CD14-positive monocyte (primary cell): ENCODE data around the gene CRHR2. TPM values are rescaled to one million over a fixed set of nuclear protein-coding genes. Genes with fewer than 3 reads are reported as not detected.

Source experiments
- DNase-seq, 3 donors: peaks; one replicate each; pipeline ENCODE4 v3.0.0-alpha.2; 2011 to 2022
- H2AFZ ChIP-seq: 2 replicates; pipeline ENCODE4 v1.6.0; 2012; ENCODE audit warnings: mild to moderate bottlenecking, low read depth, low read length, inconsistent platforms; ENCODE audit not compliant: insufficient read depth, poor library complexity, severe bottlenecking
- H3K27ac ChIP-seq, 2 donors: 1 replicate in 1 of 2; 2 replicates in 1 of 2; pipeline ENCODE4 v1.5.1; 2012 to 2013; ENCODE audit warnings: low read length in 2 of 2, control low read depth in 1 of 2, inconsistent platforms in 1 of 2, low read depth in 1 of 2, mild to moderate bottlenecking in 1 of 2
- H3K27me3 ChIP-seq, 2 donors: one replicate each; pipeline versions ENCODE4 v1.6.0 to v1.6.1; 2011 to 2013; ENCODE audit warnings: low read length in 2 of 2; ENCODE audit not compliant: control insufficient read depth in 2 of 2, insufficient read depth in 2 of 2
- H3K36me3 ChIP-seq, 2 donors: replicated peaks in 1 of 2; 1 replicate in 1 of 2; 2 replicates in 1 of 2; pipeline versions ENCODE4 v1.5.1 to v1.6.1; 2012 to 2013; ENCODE audit warnings: low read length in 2 of 2, control low read depth in 1 of 2, inconsistent platforms in 1 of 2, mild to moderate bottlenecking in 1 of 2; ENCODE audit not compliant: insufficient read depth in 2 of 2, control insufficient read depth in 1 of 2
- H3K4me1 ChIP-seq, 2 donors: 1 replicate in 1 of 2; 2 replicates in 1 of 2; pipeline versions ENCODE4 v1.5.1 to v1.6.1; 2012 to 2013; ENCODE audit warnings: low read length in 2 of 2, control low read depth in 1 of 2, inconsistent platforms in 1 of 2, mild to moderate bottlenecking in 1 of 2, moderate library complexity in 1 of 2; ENCODE audit not compliant: insufficient read depth in 2 of 2, control insufficient read depth in 1 of 2
- H3K4me2 ChIP-seq: replicated peaks from 2 replicates; pipeline ENCODE3; 2012; ENCODE audit warnings: low read length, moderate library complexity, mild to moderate bottlenecking; ENCODE audit not compliant: poor library complexity, severe bottlenecking; ENCODE audit errors: extremely low read depth
- H3K4me3 ChIP-seq, 3 experiments: fragments of 200-600 bp in 1 of 3; sonication (generic) in 1 of 3; replicated peaks in 1 of 3; 1 replicate in 2 of 3; 2 replicates in 1 of 3; pipeline ENCODE4 v1.5.1; 2011 to 2013; ENCODE audit warnings: low read length in 3 of 3, mild to moderate bottlenecking in 3 of 3, control low read depth in 2 of 3, low read depth in 2 of 3, inconsistent platforms in 1 of 3, moderate library complexity in 1 of 3
- H3K79me2 ChIP-seq: 2 replicates; pipeline ENCODE4 v1.6.0; 2012; ENCODE audit warnings: mild to moderate bottlenecking, control low read depth, inconsistent platforms, low read length, moderate library complexity; ENCODE audit not compliant: insufficient read depth
- H3K9ac ChIP-seq: 2 replicates; pipeline ENCODE4 v1.6.0; 2017; ENCODE audit warnings: low read length, mild to moderate bottlenecking; ENCODE audit not compliant: insufficient read depth, poor library complexity, severe bottlenecking
- H3K9me3 ChIP-seq, 2 donors: replicated peaks in 1 of 2; 1 replicate in 1 of 2; 2 replicates in 1 of 2; pipeline versions ENCODE4 v1.5.1 to v1.6.1; 2012 to 2013; ENCODE audit warnings: low read length in 2 of 2, control low read depth in 1 of 2; ENCODE audit not compliant: control insufficient read depth in 1 of 2, insufficient read depth in 1 of 2
- H4K20me1 ChIP-seq: 2 replicates; pipeline ENCODE4 v1.6.0; 2012; ENCODE audit warnings: mild to moderate bottlenecking, low read length, control low read depth, moderate library complexity; ENCODE audit not compliant: insufficient read depth
- H3K27ac Mint-ChIP-seq, 7 donors: one replicate each; pipeline ENCODE4 v1.8.0; 2020; ENCODE audit warnings: mild to moderate bottlenecking in 7 of 7, mixed read lengths in 7 of 7, moderate library complexity in 6 of 7, inconsistent platforms in 2 of 7
- H3K27me3 Mint-ChIP-seq, 3 donors: one replicate each; pipeline ENCODE4 v1.8.0; 2021 to 2022; ENCODE audit warnings: low read depth in 3 of 3, mild to moderate bottlenecking in 3 of 3, mixed read lengths in 3 of 3, moderate library complexity in 3 of 3, inconsistent platforms in 1 of 3
- H3K36me3 Mint-ChIP-seq, 2 donors: one replicate each; pipeline ENCODE4 v1.8.0; 2020; ENCODE audit warnings: mixed read lengths in 2 of 2, inconsistent platforms in 1 of 2, mild to moderate bottlenecking in 1 of 2
- H3K4me1 Mint-ChIP-seq: one replicate; pipeline ENCODE4 v1.8.0; 2020; ENCODE audit warnings: mild to moderate bottlenecking, mixed read lengths
- H3K4me3 Mint-ChIP-seq, 2 donors: one replicate each; pipeline ENCODE4 v1.8.0; 2020; ENCODE audit warnings: mild to moderate bottlenecking in 2 of 2, mixed read lengths in 2 of 2, moderate library complexity in 1 of 2
- H3K9me3 Mint-ChIP-seq, 7 donors: one replicate each; pipeline ENCODE4 v1.8.0; 2020 to 2022; ENCODE audit warnings: mixed read lengths in 7 of 7, mild to moderate bottlenecking in 6 of 7, moderate library complexity in 6 of 7, inconsistent platforms in 2 of 7
- CTCF ChIP-seq: fragments of 200-600 bp; IDR thresholded peaks from one replicate; pipeline ENCODE4 v1.8.0; 2022; ENCODE audit warnings: antibody characterized with exemption, mild to moderate bottlenecking
- WGBS: methylation state at CpG from one replicate; pipeline ENCODE4 v1.1.5; 2013; ENCODE audit warnings: missing lambda C conversion rate; ENCODE audit not compliant: insufficient coverage; 5-methylcytosine and 5-hydroxymethylcytosine counted together
- intact Hi-C, 2 donors: fragments of 100-400 bp; cut with micrococcal nuclease; formaldehyde crosslinking; loops; one replicate each; pipeline versions ENCODE4 v1.15.0 to v1.15.1; 2023
- polyA plus RNA-seq, 3 donors: library from polyadenylated mRNA; depleted of rRNA in 1 of 3; unstranded in 2 of 3; stranded (reverse) in 1 of 3; fragments of 300-500 nt in 2 of 3; fragments of >200 nt in 1 of 3; fragmentation: Illumina TruSeq in 2 of 3; gene quantifications; 1 replicate in 2 of 3; 2 replicates in 1 of 3; pipeline ENCODE4 v1.2.3, GENCODE V29; 2012 to 2021

Gene CRHR2
- polyA plus RNA-seq, 3 donors, result not detected

DNA sequence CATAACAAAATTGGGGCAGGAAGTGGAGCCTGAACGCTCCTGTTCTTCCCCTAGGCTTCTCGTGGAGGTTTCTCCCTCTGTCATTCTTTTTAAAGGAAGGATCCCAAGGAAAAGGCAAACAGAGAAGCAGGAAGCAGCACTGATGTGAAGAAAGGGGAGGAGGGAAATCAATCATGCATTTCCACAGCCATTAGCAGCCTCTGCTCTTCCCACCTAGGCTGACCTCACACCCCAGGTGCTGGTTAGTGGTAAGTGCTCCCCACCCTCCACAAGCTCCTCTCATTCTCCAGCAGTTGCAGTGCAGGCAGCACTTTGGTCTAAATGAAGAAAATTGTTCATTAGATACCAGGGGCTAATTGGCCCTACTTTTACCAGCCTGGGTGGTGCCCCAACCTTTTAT, 2.6 kb downstream of the CRHR2 start:
- no peaks in the 10 kb centered on the region for H4K20me1 ChIP-seq
- H3K4me1 Mint-ChIP-seq, result peaks cover 12% of the 10 kb centered on the region
- no peak overlapping the region for H3K27ac ChIP-seq
- H3K9me3 Mint-ChIP-seq, result peaks cover 0 to 10% (median 1%) of the 10 kb centered on the region in 7 donors
- H3K9ac ChIP-seq, result no peak overlapping the region
- H3K79me2 ChIP-seq, result no peaks in the 10 kb centered on the region
- no peak overlapping the region for H3K4me3 ChIP-seq
- intact Hi-C loops, result no loop called here
- no CpG with 5 or more reads among the region's 2 CpGs for WGBS
- H2AFZ ChIP-seq, result no peak overlapping the region
- no peak overlapping the region for H3K27ac Mint-ChIP-seq
- peaks cover 3% of the 10 kb centered on the region in 2 donors for H3K36me3 Mint-ChIP-seq
- H3K36me3 ChIP-seq, result no peaks in the 10 kb centered on the region
- peaks cover 0 to 17% of the 10 kb centered on the region in 2 donors for H3K9me3 ChIP-seq
- TF ChIP-seq CTCF, result no peak
- no peak for DNase-seq
- H3K27me3 Mint-ChIP-seq, result peaks cover 54 to 73% (median 60%) of the 10 kb centered on the region in 3 donors
- peaks cover 34 to 61% of the 10 kb centered on the region in 2 donors for H3K27me3 ChIP-seq
- H3K4me2 ChIP-seq, result no peak overlapping the region
- H3K4me1 ChIP-seq, result peaks cover 10 to 15% of the 10 kb centered on the region in 2 donors
- no peak overlapping the region for H3K4me3 Mint-ChIP-seq

GRCh38 chr7:30678805-30679204, 3.5 kb downstream of the CRHR2 start:
- Histone ChIP-seq H4K20me1 (no peaks in the 10 kb centered on the region), H2AFZ (no peak overlapping the region), H3K27me3 (peaks cover 31 to 53% of the 10 kb centered on the region in 2 donors), H3K27ac (no peak overlapping the region), H3K36me3 (no peaks in the 10 kb centered on the region), H3K4me1 (peaks cover 10 to 15% of the 10 kb centered on the region in 2 donors), H3K4me2 (no peak overlapping the region), H3K9ac (no peak overlapping the region), H3K9me3 (peaks cover 0 to 17% of the 10 kb centered on the region in 2 donors), H3K4me3 (no peak overlapping the region), H3K79me2 (no peaks in the 10 kb centered on the region)
- Mint-ChIP-seq H3K9me3 (peaks cover 0 to 10% (median 1%) of the 10 kb centered on the region in 7 donors), H3K4me1 (peaks cover 12% of the 10 kb centered on the region), H3K27me3 (peaks cover 49 to 64% (median 52%) of the 10 kb centered on the region in 3 donors), H3K27ac (peak overlapping the region in 1 of 7 donors; percentile 8), H3K36me3 (peaks cover 3% of the 10 kb centered on the region in 2 donors), H3K4me3 (peak overlapping the region in 1 of 2 donors; percentile 51)
- intact Hi-C loops, result no loop called here
- TF ChIP-seq CTCF, result no peak
- 56% methylated on average over 2 of the region's 2 CpGs for WGBS
- no peak for DNase-seq
